B cell (primary cell): ENCODE results near the gene PROC.

ENCODE experiments used
- EZH2 ChIP-seq: IDR thresholded peaks from 2 replicates; pipeline ENCODE4 v1.6.1; 2012; ENCODE audit warnings: borderline replicate concordance, low read depth, mild to moderate bottlenecking, moderate library complexity, low read length; ENCODE audit not compliant: insufficient read depth, poor library complexity, severe bottlenecking
- TF ChIP-seq, protein P1 (sequence below): fragments of 200-600 bp; IDR thresholded peaks from one replicate; pipeline ENCODE4 v1.8.0; 2022; ENCODE audit warnings: antibody characterized with exemption, mild to moderate bottlenecking

GRCh38 chr2:127413782-127414637 is 4.2 kb upstream of the PROC start:
- TF ChIP-seq, protein P1, sequence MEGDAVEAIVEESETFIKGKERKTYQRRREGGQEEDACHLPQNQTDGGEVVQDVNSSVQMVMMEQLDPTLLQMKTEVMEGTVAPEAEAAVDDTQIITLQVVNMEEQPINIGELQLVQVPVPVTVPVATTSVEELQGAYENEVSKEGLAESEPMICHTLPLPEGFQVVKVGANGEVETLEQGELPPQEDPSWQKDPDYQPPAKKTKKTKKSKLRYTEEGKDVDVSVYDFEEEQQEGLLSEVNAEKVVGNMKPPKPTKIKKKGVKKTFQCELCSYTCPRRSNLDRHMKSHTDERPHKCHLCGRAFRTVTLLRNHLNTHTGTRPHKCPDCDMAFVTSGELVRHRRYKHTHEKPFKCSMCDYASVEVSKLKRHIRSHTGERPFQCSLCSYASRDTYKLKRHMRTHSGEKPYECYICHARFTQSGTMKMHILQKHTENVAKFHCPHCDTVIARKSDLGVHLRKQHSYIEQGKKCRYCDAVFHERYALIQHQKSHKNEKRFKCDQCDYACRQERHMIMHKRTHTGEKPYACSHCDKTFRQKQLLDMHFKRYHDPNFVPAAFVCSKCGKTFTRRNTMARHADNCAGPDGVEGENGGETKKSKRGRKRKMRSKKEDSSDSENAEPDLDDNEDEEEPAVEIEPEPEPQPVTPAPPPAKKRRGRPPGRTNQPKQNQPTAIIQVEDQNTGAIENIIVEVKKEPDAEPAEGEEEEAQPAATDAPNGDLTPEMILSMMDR = no peak
- TF ChIP-seq EZH2 = no peak
